Activated CD4-positive, alpha-beta T cell treated with anti-CD3 and anti-CD28 coated beads, Interleukin-2, amount 50 U/mL, for 4 hours (primary cell): ENCODE data around the gene KLF6.

Experiments used
- DNase-seq, 2 experiments: peaks; one replicate each; pipeline ENCODE4 v3.0.0-alpha.2; 2020

Gene KLF6

GRCh38 chr10:3786295-3787015 is 1.4 kb upstream of the KLF6 start:
- DNase-seq = peak in 1 of 2 experiments; percentile 30

GRCh38 chr10:3785851-3786271 is 852 bp upstream of the KLF6 start:
- DNase-seq = peak in 1 of 2 experiments; percentile 32

- DNase-seq = peak; percentile 99
Observed at GRCh38 chr10:3785251-3785850, 342 bp upstream of the KLF6 start.

- peak in 1 of 2 experiments; percentile 32 for DNase-seq
Observed at GRCh38 chr10:3783682-3784432, 1.2 kb downstream of the KLF6 start.

- peak; percentile 59 to 65 for DNase-seq
Observed at GRCh38 chr10:3783316-3783681, 1.7 kb downstream of the KLF6 start.

- no peak for DNase-seq
Observed at GRCh38 chr10:3782451-3783315, 2.3 kb downstream of the KLF6 start.

GRCh38 chr10:3782146-3782450 is 2.9 kb downstream of the KLF6 start:
- DNase-seq = no peak

GRCh38 chr10:3781468-3782145 is 3.4 kb downstream of the KLF6 start:
- no peak for DNase-seq

GRCh38 chr10:3780771-3781467 is 4.1 kb downstream of the KLF6 start:
- DNase-seq = no peak

GRCh38 chr10:3780021-3780770 is 4.8 kb downstream of the KLF6 start:
- DNase-seq = no peak

- DNase-seq = no peak
Observed at GRCh38 chr10:3779158-3779741, 5.8 kb downstream of the KLF6 start.

GRCh38 chr10:3778692-3779157 is 6.3 kb downstream of the KLF6 start:
- DNase-seq = no peak

GRCh38 chr10:3777981-3778691 is 6.9 kb downstream of the KLF6 start:
- DNase-seq = no peak

- no peak for DNase-seq
Observed at GRCh38 chr10:3776796-3777571, 8.0 kb downstream of the KLF6 start.

- DNase-seq = no peak
Observed at GRCh38 chr10:3775696-3776551, 9.1 kb downstream of the KLF6 start.

- no peak for DNase-seq
Observed at GRCh38 chr10:3774814-3775695, 10.0 kb downstream of the KLF6 start.
